Measurements from ENCODE around the gene BIN1.

DNA sequence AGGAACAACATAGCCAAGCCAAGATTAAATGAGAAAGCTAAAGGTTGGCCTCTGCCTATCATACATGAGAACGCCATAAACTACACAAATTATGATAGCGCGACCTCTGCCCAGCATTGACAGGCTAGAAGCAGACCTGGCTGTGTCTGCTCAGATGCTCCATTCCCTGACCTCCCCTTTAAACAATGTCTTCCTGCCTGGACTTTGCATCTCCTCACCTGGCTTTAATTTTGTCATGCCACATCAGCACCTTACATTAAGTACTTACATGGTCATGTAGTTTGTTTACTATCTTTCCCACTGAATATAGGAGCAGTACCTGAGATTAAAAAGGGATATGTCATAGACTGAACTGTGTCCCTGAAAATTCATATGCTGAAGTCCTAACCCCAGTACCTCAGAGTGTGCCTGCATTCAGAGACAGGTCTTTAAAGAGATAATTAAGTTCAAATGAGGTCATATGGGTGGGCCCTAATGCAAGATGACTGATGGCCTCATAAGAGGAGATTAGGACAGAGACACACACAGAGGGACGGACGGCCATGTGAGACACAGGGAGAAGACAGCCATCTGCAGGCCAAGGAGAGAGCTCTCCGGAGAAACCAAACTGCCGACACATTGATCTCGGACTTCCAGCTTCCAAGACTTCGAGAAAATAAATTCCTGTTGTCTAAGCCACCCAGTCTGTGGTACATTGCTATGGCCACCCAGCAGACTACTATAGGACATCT lies 103.7 kb downstream of the BIN1 start:
- TF ChIP-seq, protein P1, sequence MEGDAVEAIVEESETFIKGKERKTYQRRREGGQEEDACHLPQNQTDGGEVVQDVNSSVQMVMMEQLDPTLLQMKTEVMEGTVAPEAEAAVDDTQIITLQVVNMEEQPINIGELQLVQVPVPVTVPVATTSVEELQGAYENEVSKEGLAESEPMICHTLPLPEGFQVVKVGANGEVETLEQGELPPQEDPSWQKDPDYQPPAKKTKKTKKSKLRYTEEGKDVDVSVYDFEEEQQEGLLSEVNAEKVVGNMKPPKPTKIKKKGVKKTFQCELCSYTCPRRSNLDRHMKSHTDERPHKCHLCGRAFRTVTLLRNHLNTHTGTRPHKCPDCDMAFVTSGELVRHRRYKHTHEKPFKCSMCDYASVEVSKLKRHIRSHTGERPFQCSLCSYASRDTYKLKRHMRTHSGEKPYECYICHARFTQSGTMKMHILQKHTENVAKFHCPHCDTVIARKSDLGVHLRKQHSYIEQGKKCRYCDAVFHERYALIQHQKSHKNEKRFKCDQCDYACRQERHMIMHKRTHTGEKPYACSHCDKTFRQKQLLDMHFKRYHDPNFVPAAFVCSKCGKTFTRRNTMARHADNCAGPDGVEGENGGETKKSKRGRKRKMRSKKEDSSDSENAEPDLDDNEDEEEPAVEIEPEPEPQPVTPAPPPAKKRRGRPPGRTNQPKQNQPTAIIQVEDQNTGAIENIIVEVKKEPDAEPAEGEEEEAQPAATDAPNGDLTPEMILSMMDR (IDR thresholded peaks at IDR 0.05): peak; percentile 18
- TF ChIP-seq EZH2phosphoT487 (IDR thresholded peaks at IDR 0.05) (no peak), EZH2 (IDR thresholded peaks at IDR 0.05) (no peak)

All from neural progenitor cell (in vitro differentiated cells).